SKM-1 treated with dmso at 0.1 percent for 144 hours (cell line): Measurements from ENCODE around the gene ST13.
"Not testable (repeated sequence)": the region's sequence is repeated elsewhere in the genome, so short reads cannot be mapped to it uniquely, and the experiment has no call there.

ENCODE experiments used
- DNase-seq: peaks from one replicate; lab custom pipeline; 2025; ENCODE audit not compliant: unreplicated experiment; lab: John Stamatoyannopoulos, UW

Gene ST13

DNA sequence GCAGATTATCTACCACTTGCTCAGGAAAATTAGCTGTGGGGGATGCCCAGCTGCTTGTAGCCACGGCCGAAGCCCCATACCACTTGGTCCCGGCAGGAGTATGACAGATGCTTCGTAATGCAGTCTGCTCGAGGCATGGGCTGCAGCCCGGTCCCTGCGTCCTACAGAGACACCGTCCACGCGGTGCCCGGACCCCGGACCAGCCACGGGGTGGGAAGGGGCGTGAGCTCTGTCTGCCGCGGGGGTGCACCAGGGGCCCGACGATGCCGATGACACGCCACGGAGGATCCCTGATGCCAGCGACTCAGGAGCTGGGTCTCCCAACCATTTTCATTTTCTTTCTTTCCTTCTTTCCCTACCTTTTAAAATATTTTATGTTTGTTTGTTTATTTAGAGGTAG is 67.3 kb downstream of the ST13 start:
- no peak for DNase-seq

GRCh38 chr22:40782521-40782920 is 73.9 kb downstream of the ST13 start:
- DNase-seq, result no peak

- DNase-seq, result not testable (repeated sequence)
Measured at GRCh38 chr22:40781749-40782148, 74.7 kb downstream of the ST13 start.
